ENCODE results near the gene MYO1H. TPM values are rescaled to one million over a fixed set of nuclear protein-coding genes. Genes with fewer than 3 reads are reported as not detected.
A peak's percentile ranks its signal among the peaks of the same experiment; 100 is the strongest.

Gene MYO1H
- total RNA-seq, 2 experiments from 2014 or later: not detected

DNA sequence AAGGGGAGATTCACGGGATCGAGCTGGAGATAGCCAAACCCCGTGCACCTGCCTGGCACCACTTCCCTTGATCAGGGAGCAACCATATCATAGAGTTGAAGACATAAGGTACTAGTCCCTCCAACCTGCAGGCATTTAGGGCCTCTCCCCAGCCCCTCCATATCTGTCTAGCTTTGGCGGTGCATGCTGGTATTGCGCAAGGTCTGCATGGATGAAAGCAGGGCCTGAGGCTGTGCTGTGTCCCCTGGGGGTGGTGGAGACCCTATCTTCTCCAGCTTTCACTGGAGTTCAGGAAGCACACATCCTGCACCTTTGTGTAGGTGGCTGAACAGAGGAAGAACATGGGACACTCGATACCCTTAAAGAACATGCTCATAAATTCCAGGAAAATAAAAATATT, 82.5 kb downstream of the MYO1H start:
- TF ChIP-seq, protein P1, sequence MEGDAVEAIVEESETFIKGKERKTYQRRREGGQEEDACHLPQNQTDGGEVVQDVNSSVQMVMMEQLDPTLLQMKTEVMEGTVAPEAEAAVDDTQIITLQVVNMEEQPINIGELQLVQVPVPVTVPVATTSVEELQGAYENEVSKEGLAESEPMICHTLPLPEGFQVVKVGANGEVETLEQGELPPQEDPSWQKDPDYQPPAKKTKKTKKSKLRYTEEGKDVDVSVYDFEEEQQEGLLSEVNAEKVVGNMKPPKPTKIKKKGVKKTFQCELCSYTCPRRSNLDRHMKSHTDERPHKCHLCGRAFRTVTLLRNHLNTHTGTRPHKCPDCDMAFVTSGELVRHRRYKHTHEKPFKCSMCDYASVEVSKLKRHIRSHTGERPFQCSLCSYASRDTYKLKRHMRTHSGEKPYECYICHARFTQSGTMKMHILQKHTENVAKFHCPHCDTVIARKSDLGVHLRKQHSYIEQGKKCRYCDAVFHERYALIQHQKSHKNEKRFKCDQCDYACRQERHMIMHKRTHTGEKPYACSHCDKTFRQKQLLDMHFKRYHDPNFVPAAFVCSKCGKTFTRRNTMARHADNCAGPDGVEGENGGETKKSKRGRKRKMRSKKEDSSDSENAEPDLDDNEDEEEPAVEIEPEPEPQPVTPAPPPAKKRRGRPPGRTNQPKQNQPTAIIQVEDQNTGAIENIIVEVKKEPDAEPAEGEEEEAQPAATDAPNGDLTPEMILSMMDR (IDR thresholded peaks at IDR 0.05): no peak
- no peak overlapping the region for H3K4me3 Mint-ChIP-seq
- H3K4me1 Mint-ChIP-seq (ENCODE audit: low read depth): peaks cover 11% of the 10 kb centered on the region
- Histone ChIP-seq H3K27me3 (ENCODE audit: control insufficient read depth in 1 of 2, insufficient read depth in 2 of 2, low read length in 2 of 2) (peaks cover 0 to 7% of the 10 kb centered on the region in 2 experiments), H3K4me1 (ENCODE audit: insufficient read depth, low read length) (peaks cover 7% of the 10 kb centered on the region), H3K27ac (ENCODE audit: low read depth in 1 of 2, low read length in 2 of 2) (no peak overlapping the region), H3K36me3 (ENCODE audit: insufficient read depth, low read length) (no peaks in the 10 kb centered on the region), H3K9me3 (ENCODE audit: control insufficient read depth in 1 of 2, insufficient read depth in 1 of 2, low read length in 2 of 2) (peaks cover 0 to 4% of the 10 kb centered on the region in 2 experiments), H3K4me3 (ENCODE audit: low read length) (no peak overlapping the region)
- ATAC-seq (ENCODE audit: poor library complexity) (no peak), DNase-seq (no peak)
- ChIA-PET POLR2A (interaction anchor here (1.1 kb wide), 1 partner anchor 33 kb away, joined by 3 read pairs; no protein-coding TSS in a partner anchor), CTCF (no interaction called here)
- intact Hi-C loops (cut with DNase I, micrococcal nuclease): no loop called here
- no peaks in the 10 kb centered on the region for H3K36me3 Mint-ChIP-seq (ENCODE audit: low read depth)
- no peaks in the 10 kb centered on the region for H3K9me3 Mint-ChIP-seq
- no peaks in the 10 kb centered on the region for H3K27me3 Mint-ChIP-seq
- no peak overlapping the region for H3K27ac Mint-ChIP-seq

DNA sequence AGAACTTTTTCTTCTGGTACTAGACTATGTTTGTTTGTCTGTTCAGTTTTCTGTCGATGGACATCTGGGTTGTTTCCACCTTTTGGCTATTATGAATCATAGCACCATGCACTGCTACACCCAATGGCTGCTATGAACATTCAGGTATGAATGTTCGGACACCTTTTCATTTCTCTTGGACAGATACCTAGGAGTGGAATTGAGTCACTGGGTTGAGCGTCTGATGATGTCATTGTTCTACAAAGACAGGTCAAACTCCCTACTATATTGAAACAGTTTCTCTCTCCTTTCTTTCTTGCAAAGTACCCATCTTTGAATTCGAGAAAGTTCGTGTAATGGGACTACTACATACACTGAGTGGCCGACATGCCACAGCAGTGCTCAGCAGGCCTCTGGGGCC, 84.7 kb downstream of the MYO1H start:
- peaks cover 11% of the 10 kb centered on the region for H3K4me1 Mint-ChIP-seq (ENCODE audit: low read depth)
- intact Hi-C loops (cut with DNase I, micrococcal nuclease): no loop called here
- Histone ChIP-seq H3K4me1 (ENCODE audit: insufficient read depth, low read length) (peaks cover 7% of the 10 kb centered on the region), H3K9me3 (ENCODE audit: control insufficient read depth in 1 of 2, insufficient read depth in 1 of 2, low read length in 2 of 2) (peaks cover 0 to 4% of the 10 kb centered on the region in 2 experiments), H3K27me3 (ENCODE audit: control insufficient read depth in 1 of 2, insufficient read depth in 2 of 2, low read length in 2 of 2) (no peaks in the 10 kb centered on the region), H3K36me3 (ENCODE audit: insufficient read depth, low read length) (no peaks in the 10 kb centered on the region), H3K4me3 (ENCODE audit: low read length) (no peak overlapping the region), H3K27ac (ENCODE audit: low read depth in 1 of 2, low read length in 2 of 2) (no peak overlapping the region)
- H3K9me3 Mint-ChIP-seq: no peaks in the 10 kb centered on the region
- ChIA-PET CTCF (interaction anchor here (0.6 to 1.4 kb wide), 7 partner anchors 10 to 343 kb away, joined by 3 to 4 read pairs (median 3); partner anchors contain the start of gene UBE3B), POLR2A (interaction anchor here (1.4 kb wide), 1 partner anchor 45 kb away, joined by 3 read pairs; the partner anchor contains the start of genes KCTD10 and UBE3B)
- DNase-seq (no peak), ATAC-seq (ENCODE audit: poor library complexity) (no peak)
- H3K27me3 Mint-ChIP-seq: no peaks in the 10 kb centered on the region
- H3K27ac Mint-ChIP-seq: peak overlapping the region; percentile 77
- TF ChIP-seq, protein P1 (IDR thresholded peaks at IDR 0.05): no peak
- H3K36me3 Mint-ChIP-seq (ENCODE audit: low read depth): no peaks in the 10 kb centered on the region
- H3K4me3 Mint-ChIP-seq: peak overlapping the region; percentile 9

DNA sequence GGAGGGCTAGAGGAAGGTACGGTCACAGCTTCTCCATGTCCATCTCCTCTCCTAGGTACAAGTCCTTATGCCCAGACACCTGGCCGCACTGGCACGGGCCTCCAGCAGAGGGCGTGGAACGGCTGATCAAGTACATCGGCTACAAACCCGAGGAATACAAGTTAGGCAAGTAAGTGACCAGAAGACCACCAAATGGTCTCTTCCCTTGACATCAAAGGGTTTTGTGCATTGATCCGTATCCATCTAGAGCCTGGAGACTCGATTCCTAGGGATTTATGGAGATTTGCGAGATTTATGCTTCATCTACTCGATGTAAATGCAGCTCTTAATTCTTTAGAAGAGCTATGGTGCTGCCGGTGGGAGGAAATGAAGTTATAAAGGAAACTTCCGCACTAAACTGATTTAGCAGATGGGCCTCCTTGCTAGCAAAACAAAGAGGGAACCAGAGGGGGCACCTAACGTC, 85.2 kb downstream of the MYO1H start:
- H3K4me3 Mint-ChIP-seq: peak overlapping the region; percentile 9
- H3K36me3 Mint-ChIP-seq (ENCODE audit: low read depth): no peaks in the 10 kb centered on the region
- Histone ChIP-seq H3K9me3 (ENCODE audit: control insufficient read depth in 1 of 2, insufficient read depth in 1 of 2, low read length in 2 of 2) (peaks cover 0 to 4% of the 10 kb centered on the region in 2 experiments), H3K4me3 (ENCODE audit: low read length) (peak overlapping the region; percentile 31), H3K36me3 (ENCODE audit: insufficient read depth, low read length) (no peaks in the 10 kb centered on the region), H3K27me3 (ENCODE audit: control insufficient read depth in 1 of 2, insufficient read depth in 2 of 2, low read length in 2 of 2) (no peaks in the 10 kb centered on the region), H3K27ac (ENCODE audit: low read depth in 1 of 2, low read length in 2 of 2) (peak overlapping the region in 1 of 2 donors; percentile 3), H3K4me1 (ENCODE audit: insufficient read depth, low read length) (peaks cover 7% of the 10 kb centered on the region)
- H3K27ac Mint-ChIP-seq: peak overlapping the region; percentile 77
- TF ChIP-seq, protein P1 (IDR thresholded peaks at IDR 0.05): peak; percentile 86
- H3K4me1 Mint-ChIP-seq (ENCODE audit: low read depth): peaks cover 11% of the 10 kb centered on the region
- DNase-seq (peak; percentile 54 to 81 (median 72)), ATAC-seq (ENCODE audit: poor library complexity) (peak; percentile 77)
- no peaks in the 10 kb centered on the region for H3K27me3 Mint-ChIP-seq
- intact Hi-C loops (cut with DNase I, micrococcal nuclease): no loop called here
- H3K9me3 Mint-ChIP-seq: no peaks in the 10 kb centered on the region
- POLR2A ChIA-PET: interaction anchor here (1.4 kb wide), 1 partner anchor 44 kb away, joined by 3 read pairs; the partner anchor contains the start of genes KCTD10 and UBE3B
- CTCF ChIA-PET: interaction anchor here (0.6 to 1.4 kb wide), 8 partner anchors 9 to 412 kb away, joined by 3 to 4 read pairs (median 3); partner anchors contain the start of gene UBE3B
